Activated CD8-positive, alpha-beta T cell treated with anti-CD3 and anti-CD28 coated beads, Interleukin-2, amount 10 ng/mL, durations not matched to agents 7 days and 5 days (primary cell): ENCODE measurements around the gene ZNF316. TPM values are rescaled to one million over a fixed set of nuclear protein-coding genes. Genes with fewer than 3 reads are reported as not detected.
A peak's percentile ranks its signal among the peaks of the same experiment; 100 is the strongest.

Experiments used
- ATAC-seq: fragments of 150-1000 bp; cut with Tn5 transposase; one replicate; pipeline ENCODE4 v1.10.0; 2021; ENCODE audit warnings: moderate library complexity
- CTCF ChIA-PET: fragments of 350-600 bp; sonication (Branson Sonifier 250); formaldehyde crosslinking; loops from one replicate; lab custom pipeline; 2021; ENCODE audit warnings: antibody characterized with exemption; lab: Charles Lee
- POLR2A ChIA-PET: fragments of 350-600 bp; sonication (Branson Sonifier 250); formaldehyde crosslinking; loops from one replicate; lab custom pipeline; 2021; ENCODE audit warnings: antibody characterized with exemption; lab: Charles Lee
- DNase-seq: peaks from one replicate; pipeline ENCODE4 v3.0.0-alpha.2; 2020
- H3K27ac Mint-ChIP-seq: one replicate; pipeline ENCODE4 v1.8.0; 2021; ENCODE audit warnings: mild to moderate bottlenecking, mixed read lengths
- H3K27me3 Mint-ChIP-seq: one replicate; pipeline ENCODE4 v1.8.0; 2021; ENCODE audit warnings: low read depth, mixed read lengths
- H3K36me3 Mint-ChIP-seq: one replicate; pipeline ENCODE4 v1.8.0; 2021; ENCODE audit warnings: low read depth, mixed read lengths
- H3K4me1 Mint-ChIP-seq: one replicate; pipeline ENCODE4 v1.8.0; 2021; ENCODE audit warnings: low read depth, mixed read lengths
- H3K4me3 Mint-ChIP-seq: one replicate; pipeline ENCODE4 v1.8.0; 2021; ENCODE audit warnings: mild to moderate bottlenecking, mixed read lengths
- H3K9me3 Mint-ChIP-seq: one replicate; pipeline ENCODE4 v1.8.0; 2022; ENCODE audit warnings: mixed read lengths; ENCODE audit not compliant: insufficient read depth
- total RNA-seq, 2 experiments: library from RNA; stranded (reverse); gene quantifications; one replicate each; pipeline ENCODE4 v1.2.3, GENCODE V29; 2021

The ZNF316 gene
- 10 to 100 TPM; 24.2 to 26.8 TPM for total RNA-seq

- ChIA-PET CTCF (interaction anchor here (1.6 kb wide), 1 partner anchor 15 kb away, joined by 4 read pairs; no protein-coding TSS in a partner anchor), POLR2A (interaction anchor here (0.5 to 1.0 kb wide), 2 partner anchors 11 to 14 kb away, joined by 3 read pairs; no protein-coding TSS in a partner anchor)
Observed at GRCh38 chr7:6636741-6637543, at the start of gene ZNF316. Gene ZNF316 (plus strand): TSS chr7:6637318. CDS start chr7:6642410, 5,092 bp downstream.

GRCh38 chr7:6588566-6588965 is 48.6 kb upstream of the ZNF316 start:
- DNase-seq, result no peak
- ATAC-seq, result no peak
- H3K27ac Mint-ChIP-seq, result no peak overlapping the region
- H3K4me3 Mint-ChIP-seq, result peak overlapping the region; percentile 32
- H3K27me3 Mint-ChIP-seq, result no peaks in the 10 kb centered on the region
- peaks cover 20% of the 10 kb centered on the region for H3K4me1 Mint-ChIP-seq
- ChIA-PET POLR2A (interaction anchor here (4.0 kb wide), 1 partner anchor 11 kb away, joined by 24 read pairs; the partner anchor contains the start of gene ZDHHC4), CTCF (interaction anchor here (0.7 to 1.8 kb wide), 3 partner anchors 10 to 33 kb away, joined by 3 to 6 read pairs (median 3); no protein-coding TSS in a partner anchor)
- peaks cover 50% of the 10 kb centered on the region for H3K36me3 Mint-ChIP-seq
- no peaks in the 10 kb centered on the region for H3K9me3 Mint-ChIP-seq

More at GRCh38 chr7:6636741-6637543, at the start of gene ZNF316:
- peaks cover 41% of the 10 kb centered on the region for H3K4me1 Mint-ChIP-seq
- peak within 1 kb of the TSS; percentile 87 for H3K27ac Mint-ChIP-seq
- ATAC-seq (peak; percentile 80), DNase-seq (peak; percentile 64)
- peaks cover 31% of the 10 kb centered on the region for H3K36me3 Mint-ChIP-seq
- H3K9me3 Mint-ChIP-seq, result no peaks in the 10 kb centered on the region
- no peaks in the 10 kb centered on the region for H3K27me3 Mint-ChIP-seq
- H3K4me3 Mint-ChIP-seq, result peak within 1 kb of the TSS; percentile 93

- Mint-ChIP-seq H3K9me3 (no peaks in the 10 kb centered on the region), H3K36me3 (peaks cover 50% of the 10 kb centered on the region), H3K27ac (peak overlapping the region; percentile 75), H3K4me1 (peaks cover 20% of the 10 kb centered on the region), H3K27me3 (no peaks in the 10 kb centered on the region), H3K4me3 (peak overlapping the region; percentile 60)
- ChIA-PET CTCF (interaction anchor here (1.3 to 1.8 kb wide), 6 partner anchors 8 to 35 kb away, joined by 5 to 18 read pairs (median 7); partner anchors contain the start of gene ZDHHC4), POLR2A (interaction anchor here (0.6 to 4.0 kb wide), 3 partner anchors 9 to 237 kb away, joined by 3 to 24 read pairs (median 11); partner anchors contain the start of gene ZDHHC4)
- ATAC-seq, result no peak
- DNase-seq, result no peak
Observed at GRCh38 chr7:6589151-6589828, 47.8 kb upstream of the ZNF316 start.

GRCh38 chr7:6589829-6590644 is 47.1 kb upstream of the ZNF316 start, which contains the start of gene INTS15:
Gene INTS15 (plus strand): TSS chr7:6590021. CDS start chr7:6590284, 263 bp downstream.
- DNase-seq, result peak; percentile 81
- peak within 1 kb of the TSS; percentile 86 for H3K27ac Mint-ChIP-seq
- H3K27me3 Mint-ChIP-seq, result no peaks in the 10 kb centered on the region
- H3K4me3 Mint-ChIP-seq, result peak within 1 kb of the TSS; percentile 82
- ChIA-PET POLR2A (interaction anchor here (0.6 to 4.0 kb wide), 4 partner anchors 10 to 236 kb away, joined by 3 to 24 read pairs (median 7); partner anchors contain the start of gene ZDHHC4), CTCF (interaction anchor here (0.9 to 1.8 kb wide), 10 partner anchors 9 to 267 kb away, joined by 3 to 18 read pairs (median 6); partner anchors contain the start of genes DAGLB and ZDHHC4)
- H3K36me3 Mint-ChIP-seq, result peaks cover 50% of the 10 kb centered on the region
- H3K9me3 Mint-ChIP-seq, result no peaks in the 10 kb centered on the region
- peaks cover 20% of the 10 kb centered on the region for H3K4me1 Mint-ChIP-seq
- peak; percentile 94 for ATAC-seq

- H3K27me3 Mint-ChIP-seq, result no peaks in the 10 kb centered on the region
Observed at GRCh38 chr7:6590645-6591110, 46.4 kb upstream of the ZNF316 start.

GRCh38 chr7:6600093-6600492 is 37.0 kb upstream of the ZNF316 start:
- ChIA-PET POLR2A (interaction anchor here (1.2 kb wide), 1 partner anchor 24 kb away, joined by 3 read pairs; no protein-coding TSS in a partner anchor), CTCF (interaction anchor here (2.0 kb wide), 1 partner anchor 10 kb away, joined by 4 read pairs; no protein-coding TSS in a partner anchor)
- Mint-ChIP-seq H3K9me3 (no peaks in the 10 kb centered on the region), H3K4me1 (peaks cover 4% of the 10 kb centered on the region), H3K27ac (no peak overlapping the region), H3K27me3 (no peaks in the 10 kb centered on the region), H3K4me3 (no peak overlapping the region), H3K36me3 (peaks cover 61% of the 10 kb centered on the region)
- ATAC-seq (no peak), DNase-seq (no peak)

More at GRCh38 chr7:6590645-6591110, 46.4 kb upstream of the ZNF316 start:
- DNase-seq, result no peak
- H3K4me1 Mint-ChIP-seq, result peaks cover 20% of the 10 kb centered on the region
- CTCF ChIA-PET, result interaction anchor here (0.9 to 1.8 kb wide), 9 partner anchors 9 to 267 kb away, joined by 3 to 18 read pairs (median 4); partner anchors contain the start of genes DAGLB and ZDHHC4
- POLR2A ChIA-PET, result interaction anchor here (0.9 to 4.0 kb wide), 3 partner anchors 10 to 14 kb away, joined by 3 to 24 read pairs (median 11); partner anchors contain the start of gene ZDHHC4
- H3K36me3 Mint-ChIP-seq, result peaks cover 51% of the 10 kb centered on the region
- peak overlapping the region; percentile 82 for H3K4me3 Mint-ChIP-seq
- H3K27ac Mint-ChIP-seq, result peak overlapping the region; percentile 86
- no peaks in the 10 kb centered on the region for H3K9me3 Mint-ChIP-seq
- ATAC-seq, result no peak

GRCh38 chr7:6604458-6604857 is 32.7 kb upstream of the ZNF316 start:
- H3K4me1 Mint-ChIP-seq, result peaks cover 4% of the 10 kb centered on the region
- no peak overlapping the region for H3K27ac Mint-ChIP-seq
- ChIA-PET CTCF (no interaction called here), POLR2A (interaction anchor here (0.8 kb wide), 1 partner anchor 14 kb away, joined by 3 read pairs; the partner anchor contains the start of gene INTS15)
- H3K4me3 Mint-ChIP-seq, result no peak overlapping the region
- H3K9me3 Mint-ChIP-seq, result no peaks in the 10 kb centered on the region
- peaks cover 41% of the 10 kb centered on the region for H3K36me3 Mint-ChIP-seq
- no peak for DNase-seq
- no peaks in the 10 kb centered on the region for H3K27me3 Mint-ChIP-seq
- no peak for ATAC-seq

- ATAC-seq (no peak), DNase-seq (no peak)
- Mint-ChIP-seq H3K4me3 (no peak overlapping the region), H3K4me1 (peaks cover 7% of the 10 kb centered on the region), H3K36me3 (peaks cover 32% of the 10 kb centered on the region), H3K27ac (no peak overlapping the region), H3K9me3 (no peaks in the 10 kb centered on the region), H3K27me3 (no peaks in the 10 kb centered on the region)
- POLR2A ChIA-PET, result interaction anchor here (0.7 kb wide), 1 partner anchor 50 kb away, joined by 3 read pairs; no protein-coding TSS in a partner anchor
- CTCF ChIA-PET, result no interaction called here
Observed at GRCh38 chr7:6606866-6607583, 30.1 kb upstream of the ZNF316 start.

GRCh38 chr7:6607651-6608051 is 29.5 kb upstream of the ZNF316 start:
- H3K4me1 Mint-ChIP-seq, result peaks cover 4% of the 10 kb centered on the region
- ChIA-PET CTCF (no interaction called here), POLR2A (interaction anchor here (0.7 kb wide), 1 partner anchor 49 kb away, joined by 3 read pairs; no protein-coding TSS in a partner anchor)
- H3K27me3 Mint-ChIP-seq, result peaks cover 1% of the 10 kb centered on the region
- ATAC-seq (no peak), DNase-seq (no peak)
- no peak overlapping the region for H3K4me3 Mint-ChIP-seq
- peaks cover 26% of the 10 kb centered on the region for H3K36me3 Mint-ChIP-seq
- no peaks in the 10 kb centered on the region for H3K9me3 Mint-ChIP-seq
- H3K27ac Mint-ChIP-seq, result no peak overlapping the region

- POLR2A ChIA-PET, result no interaction called here
Observed at GRCh38 chr7:6608081-6608480, 29.0 kb upstream of the ZNF316 start.

More at GRCh38 chr7:6608081-6608480, 29.0 kb upstream of the ZNF316 start:
- Mint-ChIP-seq H3K27me3 (peaks cover 4% of the 10 kb centered on the region), H3K4me3 (no peak overlapping the region), H3K36me3 (peaks cover 24% of the 10 kb centered on the region), H3K4me1 (peaks cover 4% of the 10 kb centered on the region), H3K9me3 (no peaks in the 10 kb centered on the region), H3K27ac (no peak overlapping the region)
- DNase-seq (no peak), ATAC-seq (no peak)
- CTCF ChIA-PET, result no interaction called here
